Renal cortex interstitium (tissue), 11 donors: ENCODE results near the gene ZNF22. TPM values are rescaled to one million over a fixed set of nuclear protein-coding genes. Genes with fewer than 3 reads are reported as not detected.

Experiments
- DNase-seq, 11 donors: peaks; one replicate each; pipeline ENCODE4 v3.0.0-alpha.2; 2013; ENCODE audit warnings: low read depth in 9 of 11, low spot score in 4 of 11; ENCODE audit errors: extremely low read depth in 1 of 11
- polyA plus RNA-seq, 3 donors: library from polyadenylated mRNA; unstranded; fragments of 120-200 nt; gene quantifications; one replicate each; pipeline ENCODE4 v1.2.1, GENCODE V29; 2013; ENCODE audit not compliant: insufficient read length in 3 of 3

The ZNF22 gene
- polyA plus RNA-seq, 3 donors, result 78.2 to 95.2 (median 82.8) TPM

DNA sequence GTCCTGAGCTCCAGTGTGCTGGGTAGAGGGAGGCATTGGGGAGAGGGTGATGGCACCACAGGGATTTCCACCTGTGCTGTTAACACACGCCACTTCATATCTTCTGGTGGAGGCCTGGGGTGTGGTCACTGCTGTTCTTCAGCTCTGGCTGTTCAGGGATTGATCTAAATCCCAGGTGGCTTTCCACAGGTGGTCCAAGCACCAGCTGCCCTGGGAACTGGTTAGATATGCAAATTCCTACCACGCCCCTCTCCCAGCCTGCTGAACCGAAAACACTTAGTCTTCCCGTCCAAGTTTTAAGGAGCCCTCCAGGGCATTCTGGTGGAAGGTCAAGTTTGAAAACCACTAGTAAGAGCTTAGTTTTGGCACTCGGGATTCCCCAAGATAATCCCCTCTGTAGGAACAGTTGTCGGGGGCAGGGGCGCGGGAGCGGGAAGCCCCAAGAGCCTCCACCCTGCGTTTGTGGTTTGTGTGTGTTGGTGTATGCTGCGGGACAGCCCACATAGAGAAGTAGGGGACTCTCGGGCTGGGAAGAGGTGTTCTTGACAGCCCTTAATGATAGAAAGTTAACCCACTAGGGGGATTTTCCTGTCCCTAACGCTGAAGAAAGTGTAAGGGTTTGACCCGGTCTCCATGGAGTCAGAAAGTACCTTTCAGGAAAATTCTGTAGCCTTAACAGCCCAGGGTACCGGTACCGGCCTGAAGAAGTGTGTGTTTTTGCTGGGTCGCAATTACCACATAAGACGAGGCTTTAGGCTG lies 27.2 kb upstream of the ZNF22 start:
- DNase-seq, result no peak

DNA sequence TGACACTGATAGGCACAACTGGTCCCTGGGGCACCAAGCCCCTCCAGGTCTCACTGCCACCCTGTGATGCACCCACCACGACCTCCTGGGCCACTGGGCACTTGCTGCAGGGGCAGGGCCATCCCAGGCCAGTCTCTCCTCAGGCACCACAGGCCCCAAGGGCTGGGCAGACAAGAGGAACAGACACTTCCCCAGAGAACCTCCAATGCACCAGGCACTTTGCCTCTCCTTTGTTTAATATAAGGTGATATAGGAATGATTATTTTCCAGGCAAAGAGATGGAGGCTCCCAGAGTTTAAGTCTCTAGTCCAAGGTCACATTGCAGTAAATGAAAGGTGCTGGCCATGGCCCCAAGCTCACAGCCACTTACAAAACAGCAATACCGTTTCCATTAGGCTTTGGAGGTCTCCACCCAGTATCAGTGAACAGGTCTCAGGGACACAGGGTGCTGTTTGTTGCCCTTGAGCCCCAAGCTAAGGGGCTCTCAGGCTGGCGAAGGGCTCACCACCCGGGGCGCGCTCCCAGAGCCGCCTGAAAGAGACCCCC lies 26.6 kb upstream of the ZNF22 start:
- no peak for DNase-seq

DNA sequence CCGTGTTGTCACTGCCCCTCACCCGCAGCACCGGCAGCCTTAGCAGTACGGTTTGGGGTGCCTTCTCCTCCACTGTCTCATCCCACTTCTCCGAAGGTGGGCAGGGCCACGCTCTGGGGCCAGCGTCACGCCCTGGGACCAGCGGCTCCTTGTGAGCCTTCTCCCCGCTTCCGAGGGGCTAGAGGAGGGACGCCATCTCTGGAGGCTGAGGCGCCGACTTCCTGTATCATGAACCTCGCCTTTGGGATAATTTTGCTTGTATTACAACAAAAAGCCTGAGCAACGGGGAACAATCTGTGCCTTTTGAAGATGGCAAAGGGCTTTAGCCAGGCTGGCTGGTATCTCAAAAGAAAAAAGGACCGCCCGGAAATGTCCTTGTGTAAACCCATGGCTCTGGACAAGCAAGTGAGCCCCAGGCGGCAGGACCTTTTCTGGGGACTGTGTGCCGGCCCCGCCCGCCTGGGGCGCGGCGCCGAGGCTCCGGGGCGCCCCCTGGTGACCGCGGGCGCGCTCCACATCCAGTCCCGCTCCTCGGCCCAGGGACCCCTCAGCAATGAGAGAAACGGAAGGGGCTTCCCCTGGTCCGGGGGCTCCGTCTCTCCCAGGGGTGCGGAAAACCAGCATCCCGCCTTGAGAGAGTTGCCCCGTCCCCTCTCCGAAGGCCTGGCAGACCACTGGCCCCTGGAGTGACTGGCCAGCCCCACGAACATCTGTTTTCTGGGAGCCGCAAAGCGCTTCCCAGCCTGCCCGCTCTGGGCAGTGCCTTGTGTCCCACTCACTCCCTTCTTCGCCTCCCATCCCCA lies 25.9 kb upstream of the ZNF22 start:
- peak in 4 of 11 donors; percentile 47 to 62 (median 55) for DNase-seq

DNA sequence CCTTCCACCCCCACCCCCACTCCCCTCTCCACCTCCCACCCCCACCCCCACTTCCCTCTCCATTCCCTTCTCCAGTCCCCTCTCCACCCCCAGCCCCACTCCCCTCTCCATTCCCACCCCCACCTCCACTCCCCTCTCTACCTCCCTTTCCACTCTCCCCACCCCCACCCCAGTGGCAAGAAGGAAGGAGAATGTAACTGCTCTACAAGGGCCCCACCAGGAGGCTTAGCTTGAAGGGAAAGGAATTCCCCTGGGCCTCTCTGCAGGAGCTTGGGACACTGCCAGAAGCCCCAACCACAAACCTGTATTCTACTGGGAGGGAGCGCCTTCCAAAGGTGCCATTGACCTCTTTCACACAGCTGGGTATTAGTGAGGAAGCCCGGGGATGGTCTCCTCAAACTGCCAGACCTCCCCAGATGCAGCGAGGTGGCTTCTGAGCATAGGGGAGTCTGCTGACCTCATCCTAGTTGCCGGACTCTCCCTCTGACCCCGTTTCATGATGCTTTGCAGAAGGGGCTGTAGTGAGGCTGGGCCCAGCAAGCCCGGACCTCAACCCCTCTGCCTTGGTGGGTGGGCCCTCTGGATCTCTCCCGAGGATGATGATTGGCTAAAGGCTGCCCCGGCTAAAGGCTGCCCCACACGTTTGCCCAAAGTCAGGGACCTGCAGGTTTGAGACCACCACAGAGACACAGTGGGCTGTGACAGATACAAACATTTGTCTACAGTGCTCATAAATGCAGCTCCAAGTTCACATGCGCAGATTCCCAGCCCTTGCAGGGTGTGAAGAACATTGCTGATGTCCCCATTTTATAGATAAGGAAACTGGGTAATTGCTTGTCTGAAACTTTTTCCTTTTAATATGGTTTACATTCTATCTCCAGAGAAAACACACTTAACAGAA lies 25.0 kb upstream of the ZNF22 start:
- DNase-seq, result no peak

DNA sequence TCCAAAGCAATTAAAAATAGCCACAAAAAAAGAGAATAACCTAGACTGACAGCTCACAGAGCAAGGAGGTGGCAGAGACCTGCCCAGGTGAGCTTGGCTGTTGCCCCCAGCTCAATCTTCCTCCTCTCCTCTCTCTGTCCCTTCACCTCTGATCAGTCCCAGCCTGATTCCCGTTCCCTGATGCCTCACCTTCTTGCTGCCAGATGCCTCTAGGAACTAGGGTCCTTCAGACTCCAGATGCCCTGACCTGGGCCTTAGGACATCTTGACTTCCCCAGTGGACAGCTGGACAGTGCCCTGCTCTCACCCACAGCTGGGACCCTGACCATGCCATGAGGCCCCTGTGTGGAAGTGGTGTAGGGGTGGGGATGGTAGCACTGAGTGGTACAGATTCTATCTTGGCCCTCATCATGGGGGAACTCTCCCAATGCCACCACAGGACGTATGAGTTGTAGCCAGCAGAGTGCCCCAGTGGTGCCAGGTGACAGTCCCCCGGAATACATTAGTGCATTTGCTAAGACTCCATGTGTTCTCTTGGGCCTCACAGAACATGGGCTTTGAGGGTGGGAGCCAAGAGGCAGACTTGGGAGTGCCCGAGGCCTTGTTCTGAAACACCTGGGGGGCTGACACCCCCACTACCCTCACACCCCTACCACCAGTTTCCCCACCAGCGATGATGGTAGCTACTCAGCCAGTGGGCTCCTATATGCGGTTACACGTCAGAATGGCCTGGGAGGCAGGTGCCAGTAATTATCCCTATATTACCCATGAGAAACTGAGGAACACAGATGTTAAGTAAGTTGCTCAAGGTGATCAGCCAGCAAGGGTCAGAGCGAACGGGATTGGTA lies 24.1 kb upstream of the ZNF22 start:
- no peak for DNase-seq

DNA sequence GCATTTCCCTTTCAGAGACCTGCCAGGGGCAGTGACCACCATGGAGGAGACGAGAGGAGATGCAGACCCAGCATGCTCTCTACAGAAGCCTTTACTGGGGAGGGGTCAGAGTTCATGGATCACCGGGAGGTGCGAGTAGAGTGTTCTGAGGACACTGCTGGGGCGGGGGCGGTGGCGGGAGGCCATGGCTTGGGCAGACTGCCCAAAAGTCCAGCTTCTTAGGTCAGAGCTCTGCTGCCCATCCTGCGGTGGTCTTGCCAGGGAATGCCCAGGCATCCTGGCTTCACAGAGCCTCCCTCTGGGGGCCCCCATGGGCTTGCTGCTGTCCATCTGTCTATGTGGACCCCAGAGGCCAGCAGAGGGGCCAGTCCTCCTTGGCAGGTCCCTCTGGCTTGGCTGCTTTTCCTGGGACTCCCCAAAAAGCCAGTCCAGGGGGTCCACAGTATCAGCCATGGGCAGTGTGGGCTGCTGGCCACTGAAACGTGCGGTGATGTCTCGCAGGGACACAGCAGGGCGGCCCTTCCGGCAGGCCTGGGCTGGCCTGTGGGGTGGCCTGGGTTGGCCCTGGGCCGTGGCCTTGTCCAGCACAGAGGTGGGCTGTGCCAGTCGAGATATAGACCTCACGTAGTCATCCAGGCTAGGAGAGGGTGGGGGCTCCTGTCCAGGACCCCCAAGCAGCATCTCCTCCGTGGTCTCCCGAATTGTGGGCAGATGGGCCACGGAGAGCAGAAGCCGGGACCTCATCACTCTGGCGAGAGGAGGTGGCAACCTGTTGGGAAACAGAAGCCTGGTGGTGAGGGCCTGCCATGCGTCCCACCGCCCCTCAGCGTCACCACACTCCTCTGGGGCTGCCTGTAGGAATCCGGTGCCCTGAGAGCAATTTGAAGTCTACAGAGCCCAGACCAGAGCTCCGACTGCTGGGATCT lies 23.2 kb upstream of the ZNF22 start:
- no peak for DNase-seq

DNA sequence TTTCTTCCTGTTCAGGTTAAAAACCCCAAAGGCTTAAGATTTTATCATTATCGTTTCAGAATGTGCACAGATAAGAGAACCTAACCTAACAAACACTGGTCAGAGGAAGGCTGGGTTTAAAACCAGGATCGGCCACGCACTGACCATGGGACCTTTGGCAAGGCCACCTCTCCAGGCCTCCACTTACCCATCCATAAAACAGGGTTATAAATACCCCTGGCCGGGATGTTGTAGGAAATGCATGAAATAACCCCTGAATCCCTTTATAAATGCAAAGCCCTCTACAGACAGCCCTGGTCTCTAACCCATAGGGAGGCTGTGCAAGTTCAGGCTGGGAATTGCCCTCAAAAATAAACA lies 22.5 kb upstream of the ZNF22 start:
- no peak for DNase-seq

DNA sequence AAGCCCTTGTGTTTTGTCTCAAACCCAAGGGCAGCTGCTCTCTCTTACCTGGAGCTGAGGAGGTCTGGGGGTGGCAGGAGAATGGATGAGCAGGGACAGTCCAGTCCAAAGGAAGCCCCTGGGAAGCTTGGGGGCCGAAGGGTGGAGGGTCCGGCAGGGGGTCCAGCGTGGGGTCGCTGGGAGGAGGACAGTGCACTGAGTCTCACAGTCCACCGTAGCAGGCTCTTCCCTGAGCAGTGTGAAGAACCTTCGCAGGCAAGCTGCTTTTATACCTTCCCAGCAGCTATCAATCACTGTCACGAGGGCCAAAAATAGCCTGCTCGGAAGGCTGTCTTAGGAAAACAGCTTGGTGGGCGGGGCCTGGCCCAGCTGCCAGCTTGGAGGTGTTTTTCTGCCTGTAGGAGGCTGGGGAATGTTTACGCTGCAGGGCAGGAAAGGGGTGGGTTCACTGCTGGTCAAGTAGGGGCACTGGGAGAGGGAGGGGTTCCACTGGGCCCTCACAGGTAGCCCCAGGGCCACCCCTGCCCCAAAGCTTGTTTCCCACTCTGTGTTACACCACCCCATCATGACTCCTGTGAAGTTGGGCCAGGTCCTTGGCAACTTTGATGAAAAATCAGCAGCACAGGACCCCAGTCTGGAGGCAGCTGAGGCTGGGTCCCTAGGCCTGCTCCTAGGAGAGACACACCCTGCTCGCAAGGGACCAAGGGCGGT lies 22.0 kb upstream of the ZNF22 start, which contains the start of gene DEPP1:
Gene DEPP1 (minus strand): TSS at position 240 of the 711 bp plus-strand sequence. CDS start 779 bp downstream, outside the sequence.
- peak; percentile 89 to 96 (median 91) for DNase-seq

DNA sequence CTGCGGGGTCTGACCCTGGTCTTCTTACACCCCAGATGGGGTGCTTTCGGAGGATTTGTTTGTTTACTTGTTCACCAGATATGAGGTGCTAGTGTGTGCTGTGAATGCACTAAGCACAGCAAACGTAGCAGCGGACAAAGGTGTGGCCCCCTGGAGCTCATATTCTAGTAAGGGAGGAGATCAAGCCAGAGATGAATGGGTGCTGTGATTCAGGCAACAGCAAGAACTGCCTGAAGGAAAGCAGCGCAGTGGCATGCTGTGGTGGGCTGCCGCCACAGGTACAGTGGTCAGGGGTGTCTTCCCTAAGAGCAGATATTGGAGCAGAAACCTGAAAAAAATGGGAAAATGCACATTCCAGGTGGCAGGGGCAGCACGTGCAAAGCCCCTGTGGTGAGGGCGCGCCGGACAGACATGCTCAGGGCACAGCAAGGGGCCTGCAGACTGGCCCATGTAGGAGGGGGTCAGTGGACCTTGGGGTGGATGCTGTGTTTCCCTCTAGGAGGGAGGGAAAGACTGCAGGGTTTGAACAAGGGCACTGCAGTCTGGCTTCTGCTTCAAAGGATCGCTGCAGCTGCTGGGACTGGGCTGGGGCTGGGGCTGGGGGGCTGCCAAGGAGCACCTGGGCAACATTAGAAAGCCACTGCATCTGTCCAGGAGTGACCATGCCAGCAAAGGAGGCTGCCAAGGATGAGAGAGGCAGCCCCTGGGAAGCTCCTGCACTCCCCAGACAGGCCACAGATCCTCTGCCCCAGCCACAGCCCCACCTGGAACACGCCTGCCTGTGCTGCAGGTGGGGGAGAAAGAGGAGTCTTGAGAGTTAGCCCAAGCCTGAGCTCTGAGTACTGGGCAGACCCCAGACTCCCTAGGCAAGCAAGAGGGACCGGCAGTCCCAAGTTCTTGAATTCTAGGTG lies 21.2 kb upstream of the ZNF22 start:
- no peak for DNase-seq

DNA sequence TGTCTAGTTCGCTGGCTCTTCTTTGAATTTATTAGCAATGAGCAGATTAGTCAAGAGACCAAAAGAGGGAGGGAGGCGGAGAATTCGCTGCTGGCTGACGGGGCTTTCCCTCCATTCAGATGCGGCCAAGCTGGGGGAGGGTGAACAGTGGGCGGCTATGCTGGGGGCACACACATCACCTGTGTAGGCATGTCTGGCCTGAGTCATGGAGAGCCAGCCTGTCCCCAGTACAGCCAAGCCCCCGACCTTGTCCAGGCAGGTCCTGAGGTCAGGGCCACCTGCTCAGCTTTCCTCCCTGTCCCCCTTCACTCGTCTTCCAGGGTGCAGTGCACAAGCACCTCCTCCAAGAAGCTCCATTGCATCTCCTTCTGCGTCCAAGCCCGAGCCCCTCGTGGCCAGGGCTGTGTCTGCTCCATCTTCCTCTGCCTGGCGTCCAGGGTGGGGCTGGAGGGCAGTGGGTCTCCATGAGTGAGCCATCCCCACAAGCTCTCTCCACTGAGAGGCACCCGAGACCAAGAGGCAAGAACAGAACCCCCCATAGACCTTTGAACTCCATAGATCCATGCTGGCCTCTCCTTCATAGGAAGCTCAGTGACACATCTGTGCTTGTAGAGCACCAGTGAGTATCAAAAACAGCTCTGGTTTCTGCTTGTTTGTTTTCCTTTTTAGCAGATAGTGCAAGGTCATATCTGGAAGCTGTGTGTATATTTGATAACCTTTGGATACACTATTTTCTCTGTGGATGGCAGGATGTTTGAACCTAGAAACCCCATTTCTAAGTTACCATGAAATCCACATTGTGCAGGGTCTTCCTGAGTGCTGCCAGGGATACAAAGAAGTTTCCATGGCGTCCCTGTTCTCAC lies 20.2 kb upstream of the ZNF22 start:
- no peak for DNase-seq

DNA sequence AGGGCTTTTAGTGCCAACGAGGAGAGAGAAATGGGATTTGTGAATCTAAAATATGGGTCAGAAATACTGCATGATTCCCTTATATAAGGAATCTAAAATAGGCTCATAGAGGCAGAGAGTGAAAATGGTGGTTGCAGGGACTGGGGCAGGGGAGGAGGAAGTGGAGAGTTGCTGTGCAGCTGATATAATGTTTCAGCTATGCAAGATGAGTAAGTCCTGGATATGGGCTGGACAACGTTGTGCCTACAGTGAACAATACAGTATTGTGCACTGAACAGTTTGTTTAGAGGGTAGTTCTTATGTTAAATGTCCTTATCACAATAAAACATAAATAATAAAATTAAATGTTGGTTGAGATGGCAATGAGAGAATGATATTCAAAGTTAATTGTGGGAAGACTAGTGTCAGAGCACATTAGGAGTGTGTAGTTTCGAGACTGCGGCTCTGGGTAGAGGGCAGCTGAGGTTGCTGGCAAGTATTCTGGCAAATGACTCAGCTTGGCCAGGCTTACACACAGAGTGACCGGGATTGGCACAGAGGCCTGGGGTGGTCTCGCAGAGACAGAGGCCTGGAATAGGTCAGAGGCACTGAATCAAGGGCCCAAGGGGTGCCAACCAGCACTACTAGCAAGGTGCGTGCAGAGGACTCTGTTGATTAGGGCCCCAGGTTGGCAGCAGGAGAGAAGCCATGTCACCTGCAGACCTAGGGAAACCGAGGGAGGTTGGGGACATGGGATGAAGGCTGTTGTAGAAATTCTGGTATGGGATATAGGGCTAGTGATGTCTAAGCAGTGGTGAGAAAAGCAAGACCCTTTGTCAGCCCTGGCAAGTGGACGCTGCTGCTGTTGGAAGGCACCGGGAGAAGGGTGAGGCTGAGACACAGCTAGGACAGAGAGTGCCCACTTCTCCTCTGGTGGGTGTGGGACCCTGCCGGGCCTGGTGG lies 19.3 kb upstream of the ZNF22 start:
- no peak for DNase-seq

DNA sequence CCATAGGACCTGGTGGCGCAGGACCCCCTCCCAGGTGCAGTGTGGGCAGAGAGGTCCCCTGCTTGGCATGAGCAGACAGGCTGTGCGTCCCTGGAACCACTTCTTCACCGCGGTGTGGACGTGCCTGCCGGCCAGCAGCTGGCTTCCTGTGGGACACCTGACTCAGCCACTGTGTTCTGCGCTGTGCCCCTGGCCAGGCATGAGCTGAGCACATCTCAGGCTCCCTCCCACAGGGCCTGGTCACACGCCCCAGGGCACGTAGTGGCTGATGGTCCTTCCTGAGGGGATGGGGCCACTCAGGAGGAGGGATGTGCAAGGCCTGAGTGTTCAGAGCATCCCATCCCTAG lies 18.6 kb upstream of the ZNF22 start:
- no peak for DNase-seq

DNA sequence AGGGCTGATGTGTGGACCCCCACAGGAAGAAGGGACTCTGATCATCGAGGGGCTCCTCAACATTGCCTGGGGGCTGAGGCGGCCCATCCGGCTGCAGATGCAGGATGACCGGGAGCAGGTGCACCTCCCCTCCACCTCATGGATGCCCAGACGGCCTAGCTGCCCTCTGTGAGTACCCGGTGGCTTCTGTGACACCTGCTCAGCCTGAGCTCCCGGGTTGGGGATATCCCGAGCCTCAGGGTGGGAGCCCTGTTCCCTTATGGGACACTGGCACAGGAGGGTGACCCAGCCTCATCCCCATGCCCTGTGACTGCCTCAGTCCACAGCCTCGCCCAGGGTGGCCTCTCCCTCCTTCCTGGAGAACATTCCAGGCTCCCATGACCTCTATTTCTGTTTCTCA lies 18.2 kb upstream of the ZNF22 start:
- DNase-seq, result no peak
